Heart right ventricle (tissue), 16 donors: ENCODE data around the gene FCHO1. TPM values are rescaled to one million over a fixed set of nuclear protein-coding genes. Genes with fewer than 3 reads are reported as not detected.

Experiments
- ATAC-seq, 8 donors: fragments of 200-7000 bp; cut with Tn5 transposase; one replicate each; pipeline ENCODE4 v1.9.1; 2020; ENCODE audit warnings: mild to moderate bottlenecking in 8 of 8, moderate library complexity in 8 of 8, moderate number of reproducible peaks in 1 of 8
- DNase-seq, 2 donors: peaks; one replicate each; pipeline ENCODE4 v3.0.0-alpha.2; 2020
- H3K27ac ChIP-seq, 10 donors: fragments of 200-600 bp; sonication (generic) in 2 of 10; one replicate each; pipeline versions ENCODE4 v1.5.0 to v1.8.0; 2020 to 2022; ENCODE audit warnings: mild to moderate bottlenecking in 3 of 10
- H3K27me3 ChIP-seq, 7 donors: fragments of 200-600 bp; one replicate each; pipeline ENCODE4 v1.8.0; 2021 to 2022; ENCODE audit warnings: mild to moderate bottlenecking in 2 of 7
- H3K36me3 ChIP-seq, 9 donors: fragments of 200-600 bp; sonication (generic) in 1 of 9; one replicate each; pipeline versions ENCODE4 v1.5.0 to v1.8.0; 2020 to 2022; ENCODE audit warnings: mild to moderate bottlenecking in 2 of 9
- H3K4me1 ChIP-seq, 9 donors: fragments of 200-600 bp; sonication (generic) in 1 of 9; one replicate each; pipeline versions ENCODE4 v1.5.0 to v1.8.0; 2020 to 2022; ENCODE audit warnings: mild to moderate bottlenecking in 4 of 9
- H3K4me3 ChIP-seq, 10 donors: fragments of 200-600 bp; sonication (generic) in 2 of 10; one replicate each; pipeline versions ENCODE4 v1.5.0 to v1.8.0; 2020 to 2022; ENCODE audit warnings: mild to moderate bottlenecking in 7 of 10, moderate library complexity in 2 of 10
- H3K9me3 ChIP-seq, 11 donors: fragments of 200-600 bp in 10 of 11; sonication (generic) in 2 of 11; one replicate each; pipeline versions ENCODE4 v1.5.0 to v1.8.0; 2013 to 2022; ENCODE audit warnings: mild to moderate bottlenecking in 2 of 11, control low read depth in 1 of 11, moderate library complexity in 1 of 11
- CTCF ChIP-seq, 9 donors: fragments of 200-600 bp; sonication (generic) in 2 of 9; IDR thresholded peaks; one replicate each; pipeline versions ENCODE4 v1.5.0 to v1.8.0; 2021 to 2022; ENCODE audit warnings: antibody characterized with exemption in 9 of 9, mild to moderate bottlenecking in 5 of 9, moderate library complexity in 1 of 9
- WGBS, 2 donors: extraction: QIAGEN DNeasy Blood & Tissue Kit; methylation state at CpG; one replicate each; pipeline ENCODE4 v1.1.7; 2013; ENCODE audit warnings: inconsistent platforms in 1 of 2; 5-methylcytosine and 5-hydroxymethylcytosine counted together
- intact Hi-C, 10 donors: fragments of 100-400 bp; cut with DNase I; formaldehyde crosslinking; loops; one replicate each; pipeline versions ENCODE4 v1.11.1 to v1.14.2; 2022
- polyA plus RNA-seq, 2 donors: library from polyadenylated mRNA; stranded (reverse); fragments of 200-250 nt; gene quantifications; one replicate each; pipeline ENCODE4 v1.2.3, GENCODE V29; 2013
- total RNA-seq, 10 donors: library from RNA; stranded (reverse); fragmentation: NEBNext Ultra II Directional in 3 of 10; extraction: Animal tissue kit (Norgen Biotek cat#: 25700) in 3 of 10; gene quantifications; one replicate each; pipeline versions ENCODE4 v1.2.1 to v1.2.4, GENCODE V29; 2021 to 2023
- donor health status: Arrhythmogenic right ventricular cardiomyopathy.
- donor health status: ischemic (EF 13 %, LVEDD 7.1; RV severe dilation, severe dysfunction).
- donor health status: healthy with polysubstance abuse.
- donor health status: DM: no; HTN: yes; CAD: no.
- donor health status: DM: no; HTN: no; CAD: no.
- donor health status: ischemic (EF 25% LVEDD 6.9; RV normal size, moderate dysfunction).
- donor health status: ischemic (EF 25% LVEDD 5.7; RV mildly dilated, moderate dysfunction).
- donor health status: healthy.
- donor health status: DM: yes; HTN: yes; CAD: no.
- donor health status: Ischemic cardiomyopathy.
- donor health status: ischemic (EF 35%, LVEDD 5.7; RV mildly dilated, moderate dysfunction).
- donor health status: nonischemic (EF 11% LVEDD 7.7; RV severe dilation, severe dysfunction).
- donor health status: DM: yes; HTN: yes; CAD: no.
- donor health status: PGD.
- donor health status: ischemic (EF 29% LVEDD 5.4; RV normal size, mild dysfunction).
- donor health status: nonischemic (EF 23%, LVEDD 6.1; RV moderate dilation, normal function).

FCHO1 gene
- total and polyA plus RNA-seq, 12 donors = 0.21 to 2.6 (median 0.73) TPM

- Histone ChIP-seq H3K27ac (no peak overlapping the region), H3K27me3 (peaks cover 0 to 82% (median 24%) of the 10 kb centered on the region in 7 donors), H3K4me1 (peaks cover 0 to 14% (median 0%) of the 10 kb centered on the region in 9 donors), H3K36me3 (no peaks in the 10 kb centered on the region), H3K4me3 (no peak overlapping the region), H3K9me3 (no peaks in the 10 kb centered on the region)
- DNase-seq (no peak), ATAC-seq (no peak)
- intact Hi-C loops = no loop called here
- no peak for TF ChIP-seq CTCF (IDR thresholded peaks at IDR 0.05)
- 60 to 65% methylated on average over 12 of the region's 12 CpGs for WGBS, 2 donors
These were observed 51.0 kb downstream of the FCHO1 start for GRCh38 chr19:17802137-17802858.

- Histone ChIP-seq H3K27me3 (peaks cover 0 to 82% (median 27%) of the 10 kb centered on the region in 7 donors), H3K4me1 (peaks cover 0 to 14% (median 0%) of the 10 kb centered on the region in 9 donors), H3K27ac (no peak overlapping the region), H3K9me3 (no peaks in the 10 kb centered on the region), H3K4me3 (no peak overlapping the region), H3K36me3 (no peaks in the 10 kb centered on the region)
- ATAC-seq = peak in 1 of 8 donors; percentile 31
- peak in 1 of 2 donors; percentile 20 for DNase-seq
- WGBS, 2 donors = 66 to 70% methylated on average over 14 of the region's 14 CpGs
- TF ChIP-seq CTCF (IDR thresholded peaks at IDR 0.05) = no peak
- intact Hi-C loops = no loop called here
These were observed 52.1 kb downstream of the FCHO1 start for GRCh38 chr19:17803264-17803896.

GRCh38 chr19:17805427-17805826 is 54.1 kb downstream of the FCHO1 start:
- no peak for TF ChIP-seq CTCF (IDR thresholded peaks at IDR 0.05)
- no peaks in the 10 kb centered on the region for H3K9me3 ChIP-seq
- peaks cover 0 to 14% (median 0%) of the 10 kb centered on the region in 9 donors for H3K4me1 ChIP-seq
- ATAC-seq (no peak), DNase-seq (no peak)
- intact Hi-C loops = no loop called here
- no peak overlapping the region for H3K27ac ChIP-seq
- H3K36me3 ChIP-seq = no peaks in the 10 kb centered on the region
- peaks cover 0 to 81% (median 35%) of the 10 kb centered on the region in 7 donors for H3K27me3 ChIP-seq
- WGBS, 2 donors = 79 to 82% methylated on average over 4 of the region's 4 CpGs
- H3K4me3 ChIP-seq = no peak overlapping the region

- peaks cover 0 to 8% (median 0%) of the 10 kb centered on the region in 11 donors for H3K9me3 ChIP-seq
- TF ChIP-seq CTCF (IDR thresholded peaks at IDR 0.05) = no peak
- 70 to 77% methylated on average over 3 of the region's 3 CpGs for WGBS, 2 donors
- H3K36me3 ChIP-seq = no peaks in the 10 kb centered on the region
- intact Hi-C loops = no loop called here
- no peak overlapping the region for H3K27ac ChIP-seq
- H3K4me3 ChIP-seq = no peak overlapping the region
- H3K27me3 ChIP-seq = peaks cover 0 to 75% (median 35%) of the 10 kb centered on the region in 7 donors
- ATAC-seq (no peak), DNase-seq (no peak)
- peaks cover 0 to 14% (median 0%) of the 10 kb centered on the region in 9 donors for H3K4me1 ChIP-seq
These were observed 55.7 kb downstream of the FCHO1 start for GRCh38 chr19:17806945-17807344.
